ENCODE data around the gene PPP1R14C.

DNA sequence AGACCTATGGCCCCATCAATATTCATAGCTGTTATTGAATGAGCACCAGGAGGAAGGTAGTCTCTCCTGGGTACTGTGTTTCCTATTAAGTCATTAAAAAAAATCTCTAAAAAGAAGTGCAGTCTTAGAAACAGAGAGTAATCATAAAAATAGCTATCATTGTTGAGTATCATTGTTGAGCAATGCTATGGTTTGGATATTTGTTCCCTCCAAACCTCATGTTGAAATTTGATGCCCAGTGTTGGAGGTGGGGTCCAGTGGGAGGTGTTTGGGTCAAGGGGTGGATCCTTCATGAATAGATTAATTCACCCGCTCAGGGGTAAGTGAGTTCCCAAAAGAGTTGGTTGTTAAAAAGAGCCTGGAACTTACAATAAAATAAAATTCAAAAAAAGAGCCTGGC lies 137.9 kb downstream of the PPP1R14C start:
- TF ChIP-seq, protein P1, sequence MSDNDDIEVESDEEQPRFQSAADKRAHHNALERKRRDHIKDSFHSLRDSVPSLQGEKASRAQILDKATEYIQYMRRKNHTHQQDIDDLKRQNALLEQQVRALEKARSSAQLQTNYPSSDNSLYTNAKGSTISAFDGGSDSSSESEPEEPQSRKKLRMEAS (IDR thresholded peaks at IDR 0.05): no peak
- TF ChIP-seq PHF8 (IDR thresholded peaks at IDR 0.05; ENCODE audit: borderline replicate concordance, low read depth) (no peak), CTCF (IDR thresholded peaks at IDR 0.05) (no peak), PBX3 (IDR thresholded peaks at IDR 0.05) (no peak), CEBPB (IDR thresholded peaks at IDR 0.05) (no peak), RAD21 (conservative IDR thresholded peaks at IDR 0.05 in 1 of 2, IDR thresholded peaks at IDR 0.05 in 1 of 2) (no peak), EHMT2 (IDR thresholded peaks at IDR 0.05; ENCODE audit: low read depth) (no peak), CHD2 (IDR thresholded peaks at IDR 0.05; ENCODE audit: low read length, partially characterized antibody) (no peak), POLR2A (IDR thresholded peaks at IDR 0.05; ENCODE audit: low read length) (no peak), BCL3 (IDR thresholded peaks at IDR 0.05) (no peak), MAZ (IDR thresholded peaks at IDR 0.05; ENCODE audit: borderline replicate concordance, low read depth, low read length) (no peak), ZNF302 (CRISPR knock-in tag; IDR thresholded peaks at IDR 0.05) (no peak)
